Chondrocyte (in vitro differentiated cells): ENCODE data around the gene SH3PXD2A. TPM values are rescaled to one million over a fixed set of nuclear protein-coding genes. Genes with fewer than 3 reads are reported as not detected.

ENCODE experiments used
- DNase-seq: peaks from one replicate; pipeline ENCODE4 v3.0.0; 2021; ENCODE audit warnings: mixed read lengths, low spot score
- H3K27ac Mint-ChIP-seq: one replicate; pipeline ENCODE4 v1.8.0; 2021; ENCODE audit warnings: mild to moderate bottlenecking, moderate library complexity, mixed read lengths; ENCODE audit not compliant: unreplicated experiment
- H3K27me3 Mint-ChIP-seq: 2 replicates; pipeline ENCODE4 v1.8.0; 2021; ENCODE audit warnings: low read depth, mixed read lengths
- H3K36me3 Mint-ChIP-seq: 2 replicates; pipeline ENCODE4 v1.8.0; 2021; ENCODE audit warnings: low read depth, mixed read lengths
- H3K4me1 Mint-ChIP-seq: 2 replicates; pipeline ENCODE4 v1.8.0; 2021; ENCODE audit warnings: low read depth, mild to moderate bottlenecking, mixed read lengths
- H3K4me3 Mint-ChIP-seq: one replicate; pipeline ENCODE4 v1.8.0; 2021; ENCODE audit warnings: mild to moderate bottlenecking, moderate library complexity, mixed read lengths; ENCODE audit not compliant: unreplicated experiment
- H3K9me3 Mint-ChIP-seq: 2 replicates; pipeline ENCODE4 v1.8.0; 2021; ENCODE audit warnings: low read depth, mixed read lengths
- CTCF ChIP-seq: fragments of 200-600 bp; sonication (generic); IDR thresholded peaks from 2 replicates; pipeline ENCODE4 v1.5.0; 2021; ENCODE audit warnings: antibody characterized with exemption, mild to moderate bottlenecking, moderate library complexity
- total RNA-seq: library from RNA; stranded (reverse); gene quantifications from 3 replicates; pipeline ENCODE4 v1.2.1, GENCODE V29; 2021

Gene SH3PXD2A
- total RNA-seq, 1 donor from 2014 or later, result 46.0 TPM

- TF ChIP-seq CTCF, result no peak
- Mint-ChIP-seq H3K4me1 (peaks cover 2% of the 10 kb centered on the region), H3K27me3 (no peaks in the 10 kb centered on the region), H3K27ac (no peak overlapping the region), H3K4me3 (no peak overlapping the region), H3K9me3 (no peaks in the 10 kb centered on the region), H3K36me3 (peaks cover 15% of the 10 kb centered on the region)
- no peak for DNase-seq
Observed at GRCh38 chr10:103627111-103627892, 228.1 kb downstream of the SH3PXD2A start.

- H3K4me1 Mint-ChIP-seq, result no peaks in the 10 kb centered on the region
- H3K9me3 Mint-ChIP-seq, result no peaks in the 10 kb centered on the region
- H3K27me3 Mint-ChIP-seq, result no peaks in the 10 kb centered on the region
- no peak overlapping the region for H3K4me3 Mint-ChIP-seq
- H3K36me3 Mint-ChIP-seq, result peaks cover 18% of the 10 kb centered on the region
- DNase-seq, result no peak
- TF ChIP-seq CTCF, result no peak
- no peak overlapping the region for H3K27ac Mint-ChIP-seq
Observed at GRCh38 chr10:103626178-103626577, 229.2 kb downstream of the SH3PXD2A start.

GRCh38 chr10:103622935-103623574 is 232.3 kb downstream of the SH3PXD2A start:
- peaks cover 24% of the 10 kb centered on the region for H3K36me3 Mint-ChIP-seq
- no peak for DNase-seq
- no peak overlapping the region for H3K27ac Mint-ChIP-seq
- TF ChIP-seq CTCF, result no peak
- no peaks in the 10 kb centered on the region for H3K9me3 Mint-ChIP-seq
- no peaks in the 10 kb centered on the region for H3K27me3 Mint-ChIP-seq
- H3K4me3 Mint-ChIP-seq, result no peak overlapping the region
- H3K4me1 Mint-ChIP-seq, result no peaks in the 10 kb centered on the region

DNA sequence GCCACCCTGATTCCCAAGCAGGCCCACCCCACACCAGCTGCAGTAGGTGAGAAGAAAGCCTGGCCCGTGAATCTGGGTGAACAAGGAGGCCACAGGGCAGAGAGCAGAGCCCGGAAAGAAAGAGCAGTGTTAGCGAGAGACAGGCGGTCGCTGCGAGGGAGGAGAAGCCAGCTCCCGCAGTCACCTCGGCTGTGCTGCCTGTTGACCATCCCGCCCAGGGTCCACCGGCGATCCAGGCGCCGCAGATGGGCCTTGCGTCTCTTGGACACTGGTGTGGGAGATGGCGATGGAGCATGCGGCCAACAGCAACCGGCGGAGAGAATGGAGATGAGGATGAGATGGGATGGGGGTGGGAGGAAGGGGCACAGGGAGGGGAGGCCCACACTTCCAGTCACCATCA is 233.1 kb downstream of the SH3PXD2A start:
- no peak for DNase-seq
- Mint-ChIP-seq H3K27me3 (no peaks in the 10 kb centered on the region), H3K27ac (no peak overlapping the region), H3K9me3 (no peaks in the 10 kb centered on the region), H3K36me3 (peaks cover 20% of the 10 kb centered on the region), H3K4me3 (no peak overlapping the region), H3K4me1 (no peaks in the 10 kb centered on the region)
- no peak for TF ChIP-seq CTCF

DNA sequence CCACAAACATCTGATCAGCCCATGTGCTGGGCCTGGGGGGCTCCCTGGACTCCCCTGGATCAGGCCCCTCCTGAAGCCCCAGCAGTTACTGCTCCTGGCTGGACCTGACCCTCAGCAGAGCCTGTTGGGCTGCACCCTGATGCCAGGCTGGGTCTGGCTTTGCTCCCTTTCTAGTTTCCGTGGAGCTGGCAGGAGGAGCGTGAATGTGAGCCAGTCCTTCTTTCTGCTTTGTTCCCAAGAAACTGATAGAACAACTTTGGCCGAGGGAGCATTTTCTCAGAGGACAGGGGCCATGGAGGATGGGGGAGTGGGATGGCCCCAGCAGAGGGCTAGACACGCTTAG is 233.6 kb downstream of the SH3PXD2A start:
- no peak for DNase-seq
- Mint-ChIP-seq H3K4me1 (no peaks in the 10 kb centered on the region), H3K27me3 (no peaks in the 10 kb centered on the region), H3K9me3 (no peaks in the 10 kb centered on the region), H3K27ac (no peak overlapping the region), H3K4me3 (no peak overlapping the region), H3K36me3 (peaks cover 20% of the 10 kb centered on the region)
- TF ChIP-seq CTCF, result no peak
